WTC11 (cell line): ENCODE measurements around the gene OR2F2. TPM values are rescaled to one million over a fixed set of nuclear protein-coding genes. Genes with fewer than 3 reads are reported as not detected.

ENCODE experiments used
- ATAC-seq: fragments of 200-7000 bp; cut with Tn5 transposase; 2 replicates; pipeline ENCODE4 v1.10.0; 2021; ENCODE audit warnings: mild to moderate bottlenecking, moderate library complexity
- CTCF ChIA-PET: fragments of 300-600 bp; sonication (Branson Sonifier 250); formaldehyde crosslinking; loops from one replicate; lab custom pipeline; 2021; ENCODE audit warnings: antibody characterized with exemption; lab: Charles Lee
- POLR2A ChIA-PET: fragments of 350-600 bp; sonication (Branson Sonifier 250); formaldehyde crosslinking; loops from one replicate; lab custom pipeline; 2021; ENCODE audit warnings: antibody characterized with exemption; lab: Charles Lee
- DNase-seq: peaks from one replicate; pipeline ENCODE4 v3.0.0; 2021; ENCODE audit warnings: low spot score
- H3K27ac Mint-ChIP-seq: 2 replicates; pipeline ENCODE4 v1.8.0; 2021; ENCODE audit warnings: mixed read lengths
- H3K27me3 Mint-ChIP-seq: 2 replicates; pipeline ENCODE4 v1.8.0; 2021; ENCODE audit warnings: low read depth, mild to moderate bottlenecking, moderate library complexity, mixed read lengths
- H3K36me3 Mint-ChIP-seq: 2 replicates; pipeline ENCODE4 v1.8.0; 2021; ENCODE audit warnings: mixed read lengths
- H3K4me1 Mint-ChIP-seq: 2 replicates; pipeline ENCODE4 v1.8.0; 2022; ENCODE audit warnings: mixed read lengths
- H3K4me3 Mint-ChIP-seq: 2 replicates; pipeline ENCODE4 v1.8.0; 2021; ENCODE audit warnings: mild to moderate bottlenecking, moderate library complexity, mixed read lengths
- H3K9me3 Mint-ChIP-seq: 2 replicates; pipeline ENCODE4 v1.8.0; 2021; ENCODE audit warnings: mixed read lengths
- CREB1 ChIP-seq: sonication (generic); formaldehyde crosslinking; IDR thresholded peaks from 2 replicates; pipeline ENCODE4 v1.8.0; 2023; ENCODE audit warnings: mild to moderate bottlenecking, missing genetic modification reagents
- FOXK1 ChIP-seq: sonication (generic); formaldehyde crosslinking; IDR thresholded peaks from 2 replicates; pipeline ENCODE4 v1.8.0; 2022; ENCODE audit warnings: mild to moderate bottlenecking, moderate library complexity, missing genetic modification reagents
- FOXP1 ChIP-seq: sonication (generic); formaldehyde crosslinking; IDR thresholded peaks from 2 replicates; pipeline ENCODE4 v1.8.0; 2022; ENCODE audit warnings: missing genetic modification reagents, mild to moderate bottlenecking, moderate library complexity, borderline replicate concordance
- HMGA2 ChIP-seq: fragments of 250-450 bp; sonication (Bioruptor Pico); IDR thresholded peaks from 2 replicates; pipeline ENCODE4 v1.4.0; 2021; ENCODE audit warnings: mild to moderate bottlenecking, moderate library complexity
- JUN ChIP-seq: sonication (generic); formaldehyde crosslinking; IDR thresholded peaks from 2 replicates; pipeline ENCODE4 v1.8.0; 2023; ENCODE audit warnings: mild to moderate bottlenecking, missing genetic modification reagents
- KAT7 ChIP-seq: sonication (generic); formaldehyde crosslinking; IDR thresholded peaks from 2 replicates; pipeline ENCODE4 v1.8.1; 2023; ENCODE audit warnings: missing genetic modification reagents, mild to moderate bottlenecking, borderline replicate concordance
- MYBL2 ChIP-seq: sonication (generic); formaldehyde crosslinking; IDR thresholded peaks from 2 replicates; pipeline ENCODE4 v1.8.1; 2023; ENCODE audit warnings: mild to moderate bottlenecking, moderate library complexity, missing genetic modification reagents
- NR1H2 ChIP-seq: sonication (generic); formaldehyde crosslinking; IDR thresholded peaks from 2 replicates; pipeline ENCODE4 v1.9.0; 2021; ENCODE audit warnings: mild to moderate bottlenecking, moderate library complexity, missing genetic modification reagents
- NR2C2 ChIP-seq: sonication (generic); formaldehyde crosslinking; IDR thresholded peaks from 2 replicates; pipeline ENCODE4 v1.8.0; 2022; ENCODE audit warnings: mild to moderate bottlenecking, missing genetic modification reagents
- TCF7 ChIP-seq: sonication (generic); formaldehyde crosslinking; IDR thresholded peaks from 2 replicates; pipeline ENCODE4 v1.8.0; 2022; ENCODE audit warnings: mild to moderate bottlenecking, low read depth, missing genetic modification reagents, moderate library complexity
- TEAD4 ChIP-seq: sonication (generic); formaldehyde crosslinking; IDR thresholded peaks from 2 replicates; pipeline ENCODE4 v1.8.0; 2022; ENCODE audit warnings: mild to moderate bottlenecking, missing genetic modification reagents
- ZNF396 ChIP-seq: fragments of 250-450 bp; sonication (Bioruptor Pico); IDR thresholded peaks from 2 replicates; pipeline ENCODE4 v1.8.0; 2021; ENCODE audit warnings: mild to moderate bottlenecking, moderate library complexity, borderline replicate concordance
- total RNA-seq: library from RNA; stranded (reverse); gene quantifications from 3 replicates; pipeline ENCODE4 v1.2.3, GENCODE V29; 2021
- TF ChIP-seq, protein P1 (sequence below): sonication (generic); formaldehyde crosslinking; IDR thresholded peaks from 2 replicates; pipeline ENCODE4 v1.8.1; 2023; ENCODE audit warnings: mild to moderate bottlenecking, moderate library complexity, missing genetic modification reagents
- TF ChIP-seq, protein P2 (sequence below): fragments of 250-450 bp; sonication (Bioruptor Pico); conservative IDR thresholded peaks from 2 replicates; pipeline ENCODE4 v1.9.0; 2021; ENCODE audit warnings: mild to moderate bottlenecking
- TF ChIP-seq, protein P3 (sequence below): fragments of 250-450 bp; sonication (Bioruptor Pico); IDR thresholded peaks from 2 replicates; pipeline ENCODE4 v1.9.0; 2021; ENCODE audit warnings: mild to moderate bottlenecking
- TF ChIP-seq, protein P4 (sequence below): fragments of 250-450 bp; sonication (Bioruptor Pico); IDR thresholded peaks from 2 replicates; pipeline ENCODE4 v1.9.0; 2021; ENCODE audit warnings: mild to moderate bottlenecking
- TF ChIP-seq, protein P5 (sequence below): sonication (generic); formaldehyde crosslinking; IDR thresholded peaks from 2 replicates; pipeline ENCODE4 v1.8.0; 2022; ENCODE audit warnings: mild to moderate bottlenecking, missing genetic modification reagents
- TF ChIP-seq, protein P6 (sequence below): sonication (generic); formaldehyde crosslinking; IDR thresholded peaks from 2 replicates; pipeline ENCODE4 v1.8.0; 2022; ENCODE audit warnings: mild to moderate bottlenecking, missing genetic modification reagents
- TF ChIP-seq, protein P7 (sequence below): sonication (generic); formaldehyde crosslinking; conservative IDR thresholded peaks from 2 replicates; pipeline ENCODE4 v1.8.1; 2022; ENCODE audit warnings: mild to moderate bottlenecking, missing genetic modification reagents

Gene OR2F2
- total RNA-seq, 1 experiment from 2014 or later: not detected

DNA sequence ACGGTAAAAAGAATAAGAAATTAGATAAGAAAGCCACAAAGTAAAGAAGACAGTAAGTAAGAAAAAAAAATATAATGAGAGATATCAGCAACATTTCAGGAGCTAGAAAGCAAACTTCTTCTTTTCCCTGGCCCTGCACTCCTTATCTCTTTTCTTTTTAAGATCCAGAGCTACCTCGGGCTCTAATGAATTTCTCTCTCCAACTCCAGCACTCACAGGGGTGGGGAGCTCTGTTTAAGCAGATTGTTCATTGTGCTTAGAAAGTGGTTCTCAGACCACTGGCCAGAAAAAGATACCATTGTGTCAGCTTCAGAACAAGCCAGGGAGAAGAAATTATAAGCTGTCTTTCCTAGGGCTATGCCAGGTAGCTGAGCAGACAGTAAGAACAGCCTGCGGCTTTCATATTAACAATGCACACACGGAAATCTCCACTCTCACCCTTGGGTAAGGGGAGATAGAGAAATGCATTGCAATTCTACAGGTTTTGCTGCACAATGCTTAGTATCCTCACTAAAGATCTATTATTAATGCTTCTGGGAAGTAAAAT lies 38.9 kb downstream of the OR2F2 start:
- Mint-ChIP-seq H3K9me3 (peaks cover 17% of the 10 kb centered on the region; the same call in 1 of the 2 replicates), H3K27me3 (no peaks in the 10 kb centered on the region), H3K4me3 (no peak overlapping the region), H3K36me3 (no peaks in the 10 kb centered on the region), H3K27ac (no peak overlapping the region), H3K4me1 (no peaks in the 10 kb centered on the region)
- CTCF ChIA-PET: interaction anchor here (0.8 to 1.2 kb wide), 2 partner anchors 90 to 154 kb away, joined by 3 read pairs; no protein-coding TSS in a partner anchor
- ATAC-seq (no peak), DNase-seq (no peak)
- TF ChIP-seq, protein P1, sequence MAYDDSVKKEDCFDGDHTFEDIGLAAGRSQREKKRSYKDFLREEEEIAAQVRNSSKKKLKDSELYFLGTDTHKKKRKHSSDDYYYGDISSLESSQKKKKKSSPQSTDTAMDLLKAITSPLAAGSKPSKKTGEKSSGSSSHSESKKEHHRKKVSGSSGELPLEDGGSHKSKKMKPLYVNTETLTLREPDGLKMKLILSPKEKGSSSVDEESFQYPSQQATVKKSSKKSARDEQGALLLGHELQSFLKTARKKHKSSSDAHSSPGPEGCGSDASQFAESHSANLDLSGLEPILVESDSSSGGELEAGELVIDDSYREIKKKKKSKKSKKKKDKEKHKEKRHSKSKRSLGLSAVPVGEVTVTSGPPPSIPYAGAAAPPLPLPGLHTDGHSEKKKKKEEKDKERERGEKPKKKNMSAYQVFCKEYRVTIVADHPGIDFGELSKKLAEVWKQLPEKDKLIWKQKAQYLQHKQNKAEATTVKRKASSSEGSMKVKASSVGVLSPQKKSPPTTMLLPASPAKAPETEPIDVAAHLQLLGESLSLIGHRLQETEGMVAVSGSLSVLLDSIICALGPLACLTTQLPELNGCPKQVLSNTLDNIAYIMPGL (CRISPR knock-in tag): no peak
- TF ChIP-seq CREB1 (CRISPR knock-in tag) (no peak), TCF7 (CRISPR knock-in tag) (no peak), HMGA2 (CRISPR knock-in tag) (no peak), NR1H2 (CRISPR knock-in tag) (no peak), MYBL2 (CRISPR knock-in tag) (no peak), ZNF396 (CRISPR knock-in tag) (no peak), KAT7 (CRISPR knock-in tag) (no peak), TEAD4 (CRISPR knock-in tag) (no peak), FOXK1 (CRISPR knock-in tag) (no peak), FOXP1 (CRISPR knock-in tag) (no peak), JUN (no peak), NR2C2 (CRISPR knock-in tag) (no peak)
- TF ChIP-seq, protein P2, sequence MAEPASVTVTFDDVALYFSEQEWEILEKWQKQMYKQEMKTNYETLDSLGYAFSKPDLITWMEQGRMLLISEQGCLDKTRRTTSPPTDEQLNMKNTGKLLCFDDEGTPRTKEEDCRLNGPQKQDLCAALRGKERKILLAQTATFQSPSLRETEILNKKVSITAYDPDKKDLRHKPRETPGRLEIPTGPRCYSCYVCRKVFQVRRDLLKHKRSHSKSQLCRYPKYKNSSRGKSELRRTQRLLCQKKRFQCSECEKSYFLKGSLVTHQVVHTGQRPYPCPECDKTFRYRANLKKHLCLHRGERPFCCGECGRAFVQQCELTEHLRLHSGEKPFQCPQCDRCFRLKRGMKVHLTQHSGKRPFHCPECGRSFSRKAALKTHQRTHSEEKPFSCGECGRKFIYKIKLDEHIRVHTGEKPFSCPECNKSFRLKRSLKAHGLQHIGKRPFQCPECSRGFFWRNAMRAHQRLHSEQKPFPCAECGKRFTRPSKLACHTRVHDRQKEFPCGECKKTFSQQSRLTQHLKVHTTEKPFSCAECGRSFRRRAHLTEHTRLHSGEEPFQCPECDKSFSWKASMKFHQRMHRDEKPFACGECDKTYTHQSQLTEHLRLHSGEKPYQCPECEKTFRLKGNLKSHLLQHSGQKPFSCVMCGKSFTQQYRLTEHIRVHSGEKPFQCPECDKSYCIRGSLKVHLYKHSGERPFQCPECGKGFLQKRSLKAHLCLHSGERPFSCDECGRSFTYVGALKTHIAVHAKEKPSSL: no peak
- TF ChIP-seq, protein P3, sequence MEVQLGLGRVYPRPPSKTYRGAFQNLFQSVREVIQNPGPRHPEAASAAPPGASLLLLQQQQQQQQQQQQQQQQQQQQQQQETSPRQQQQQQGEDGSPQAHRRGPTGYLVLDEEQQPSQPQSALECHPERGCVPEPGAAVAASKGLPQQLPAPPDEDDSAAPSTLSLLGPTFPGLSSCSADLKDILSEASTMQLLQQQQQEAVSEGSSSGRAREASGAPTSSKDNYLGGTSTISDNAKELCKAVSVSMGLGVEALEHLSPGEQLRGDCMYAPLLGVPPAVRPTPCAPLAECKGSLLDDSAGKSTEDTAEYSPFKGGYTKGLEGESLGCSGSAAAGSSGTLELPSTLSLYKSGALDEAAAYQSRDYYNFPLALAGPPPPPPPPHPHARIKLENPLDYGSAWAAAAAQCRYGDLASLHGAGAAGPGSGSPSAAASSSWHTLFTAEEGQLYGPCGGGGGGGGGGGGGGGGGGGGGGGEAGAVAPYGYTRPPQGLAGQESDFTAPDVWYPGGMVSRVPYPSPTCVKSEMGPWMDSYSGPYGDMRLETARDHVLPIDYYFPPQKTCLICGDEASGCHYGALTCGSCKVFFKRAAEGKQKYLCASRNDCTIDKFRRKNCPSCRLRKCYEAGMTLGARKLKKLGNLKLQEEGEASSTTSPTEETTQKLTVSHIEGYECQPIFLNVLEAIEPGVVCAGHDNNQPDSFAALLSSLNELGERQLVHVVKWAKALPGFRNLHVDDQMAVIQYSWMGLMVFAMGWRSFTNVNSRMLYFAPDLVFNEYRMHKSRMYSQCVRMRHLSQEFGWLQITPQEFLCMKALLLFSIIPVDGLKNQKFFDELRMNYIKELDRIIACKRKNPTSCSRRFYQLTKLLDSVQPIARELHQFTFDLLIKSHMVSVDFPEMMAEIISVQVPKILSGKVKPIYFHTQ (CRISPR knock-in tag): no peak
- TF ChIP-seq, protein P4, sequence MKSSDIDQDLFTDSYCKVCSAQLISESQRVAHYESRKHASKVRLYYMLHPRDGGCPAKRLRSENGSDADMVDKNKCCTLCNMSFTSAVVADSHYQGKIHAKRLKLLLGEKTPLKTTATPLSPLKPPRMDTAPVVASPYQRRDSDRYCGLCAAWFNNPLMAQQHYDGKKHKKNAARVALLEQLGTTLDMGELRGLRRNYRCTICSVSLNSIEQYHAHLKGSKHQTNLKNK (CRISPR knock-in tag): no peak
- TF ChIP-seq, protein P5, sequence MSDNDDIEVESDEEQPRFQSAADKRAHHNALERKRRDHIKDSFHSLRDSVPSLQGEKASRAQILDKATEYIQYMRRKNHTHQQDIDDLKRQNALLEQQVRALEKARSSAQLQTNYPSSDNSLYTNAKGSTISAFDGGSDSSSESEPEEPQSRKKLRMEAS (CRISPR knock-in tag): no peak
- TF ChIP-seq, protein P6, sequence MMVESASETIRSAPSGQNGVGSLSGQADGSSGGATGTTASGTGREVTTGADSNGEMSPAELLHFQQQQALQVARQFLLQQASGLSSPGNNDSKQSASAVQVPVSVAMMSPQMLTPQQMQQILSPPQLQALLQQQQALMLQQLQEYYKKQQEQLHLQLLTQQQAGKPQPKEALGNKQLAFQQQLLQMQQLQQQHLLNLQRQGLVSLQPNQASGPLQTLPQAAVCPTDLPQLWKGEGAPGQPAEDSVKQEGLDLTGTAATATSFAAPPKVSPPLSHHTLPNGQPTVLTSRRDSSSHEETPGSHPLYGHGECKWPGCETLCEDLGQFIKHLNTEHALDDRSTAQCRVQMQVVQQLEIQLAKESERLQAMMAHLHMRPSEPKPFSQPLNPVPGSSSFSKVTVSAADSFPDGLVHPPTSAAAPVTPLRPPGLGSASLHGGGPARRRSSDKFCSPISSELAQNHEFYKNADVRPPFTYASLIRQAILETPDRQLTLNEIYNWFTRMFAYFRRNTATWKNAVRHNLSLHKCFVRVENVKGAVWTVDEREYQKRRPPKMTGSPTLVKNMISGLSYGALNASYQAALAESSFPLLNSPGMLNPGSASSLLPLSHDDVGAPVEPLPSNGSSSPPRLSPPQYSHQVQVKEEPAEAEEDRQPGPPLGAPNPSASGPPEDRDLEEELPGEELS (CRISPR knock-in tag): no peak
- TF ChIP-seq, protein P7, sequence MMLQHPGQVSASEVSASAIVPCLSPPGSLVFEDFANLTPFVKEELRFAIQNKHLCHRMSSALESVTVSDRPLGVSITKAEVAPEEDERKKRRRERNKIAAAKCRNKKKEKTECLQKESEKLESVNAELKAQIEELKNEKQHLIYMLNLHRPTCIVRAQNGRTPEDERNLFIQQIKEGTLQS (CRISPR knock-in tag): no peak
- POLR2A ChIA-PET: no interaction called here
